Motor neuron (in vitro differentiated cells): ENCODE data around the gene FLNC. TPM values are rescaled to one million over a fixed set of nuclear protein-coding genes. Genes with fewer than 3 reads are reported as not detected.

ENCODE experiments used
- ATAC-seq, 8 experiments: fragments of 200-7000 bp; cut with Tn5 transposase; replicated peaks in 6 of 8; 2 replicates each; pipeline ENCODE4 v1.8.0; 2021; ENCODE audit warnings: mild to moderate bottlenecking in 8 of 8, moderate library complexity in 8 of 8
- H3K27ac ChIP-seq, 2 donors: fragments of 250-450 bp; sonication (Bioruptor Pico); 2 replicates each; pipeline ENCODE4 v1.9.0; 2021; ENCODE audit warnings: antibody characterized with exemption in 2 of 2, mild to moderate bottlenecking in 2 of 2, moderate library complexity in 1 of 2
- H3K4me1 ChIP-seq, 2 donors: fragments of 250-450 bp; sonication (Bioruptor Pico); replicated peaks in 1 of 2; 2 replicates each; pipeline ENCODE4 v1.6.1; 2021; ENCODE audit warnings: antibody characterized with exemption in 2 of 2, mild to moderate bottlenecking in 2 of 2, moderate library complexity in 1 of 2
- H3K4me3 ChIP-seq, 5 donors: fragments of 250-450 bp; sonication (Bioruptor Pico); 2 replicates each; pipeline ENCODE4 v1.9.0; 2021; ENCODE audit warnings: antibody characterized with exemption in 5 of 5, mild to moderate bottlenecking in 5 of 5, moderate library complexity in 4 of 5
- WGBS, 10 experiments: fragments of 450-650 bp; shearing (Covaris generic); methylation state at CpG; one replicate each; pipeline ENCODE4 v1.0.0; 2022; 5-methylcytosine and 5-hydroxymethylcytosine counted together
- in situ Hi-C, 9 experiments: fragments of 400-800 bp; cut with MboI; loops; one replicate each; pipeline ENCODE4 v1.15.0; 2021; ENCODE audit warnings: low sequenced_read_pairs in 9 of 9, low pct_unique_long_range_greater_than_20kb in 2 of 9; ENCODE audit not compliant: unreplicated experiment in 9 of 9
- total RNA-seq, 8 experiments: library from RNA; unstranded; fragments of 300-600 nt; gene quantifications; 2 replicates each; pipeline versions ENCODE4 v1.2.3 to v1.2.4, GENCODE V29; 2022

Gene FLNC
- total RNA-seq, 8 experiments from 2014 or later = 1.7 to 157 (median 25.9) TPM

DNA sequence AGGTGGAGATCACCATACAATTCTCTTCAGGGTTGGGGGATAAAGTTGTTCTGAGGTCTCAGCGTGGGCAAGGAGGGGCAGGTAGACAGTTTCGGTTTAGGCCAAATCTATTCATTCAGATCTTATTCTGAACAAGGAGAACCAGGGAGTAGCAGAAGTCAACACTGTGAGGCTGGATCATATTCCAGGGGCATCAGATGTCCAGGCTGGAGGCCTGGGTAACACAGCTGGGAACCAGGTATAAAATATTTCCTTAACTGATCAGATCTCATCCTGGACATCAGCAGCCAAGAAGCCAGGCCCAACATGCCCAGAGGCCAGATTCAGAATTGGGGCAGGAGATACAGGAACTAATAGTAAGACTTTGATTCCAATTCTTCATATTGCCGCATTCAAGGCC, 19.2 kb upstream of the FLNC start:
- no peak overlapping the region for H3K4me3 ChIP-seq
- no peak overlapping the region for H3K27ac ChIP-seq
- in situ Hi-C loops = no loop called here
- 75 to 100% (median 93%) methylated on average over 2 to 3 of the region's 3 CpGs; no CpG with 5 or more reads in 6 of the 10 experiments for WGBS, 10 experiments
- no peaks in the 10 kb centered on the region for H3K4me1 ChIP-seq
- no peak for ATAC-seq

DNA sequence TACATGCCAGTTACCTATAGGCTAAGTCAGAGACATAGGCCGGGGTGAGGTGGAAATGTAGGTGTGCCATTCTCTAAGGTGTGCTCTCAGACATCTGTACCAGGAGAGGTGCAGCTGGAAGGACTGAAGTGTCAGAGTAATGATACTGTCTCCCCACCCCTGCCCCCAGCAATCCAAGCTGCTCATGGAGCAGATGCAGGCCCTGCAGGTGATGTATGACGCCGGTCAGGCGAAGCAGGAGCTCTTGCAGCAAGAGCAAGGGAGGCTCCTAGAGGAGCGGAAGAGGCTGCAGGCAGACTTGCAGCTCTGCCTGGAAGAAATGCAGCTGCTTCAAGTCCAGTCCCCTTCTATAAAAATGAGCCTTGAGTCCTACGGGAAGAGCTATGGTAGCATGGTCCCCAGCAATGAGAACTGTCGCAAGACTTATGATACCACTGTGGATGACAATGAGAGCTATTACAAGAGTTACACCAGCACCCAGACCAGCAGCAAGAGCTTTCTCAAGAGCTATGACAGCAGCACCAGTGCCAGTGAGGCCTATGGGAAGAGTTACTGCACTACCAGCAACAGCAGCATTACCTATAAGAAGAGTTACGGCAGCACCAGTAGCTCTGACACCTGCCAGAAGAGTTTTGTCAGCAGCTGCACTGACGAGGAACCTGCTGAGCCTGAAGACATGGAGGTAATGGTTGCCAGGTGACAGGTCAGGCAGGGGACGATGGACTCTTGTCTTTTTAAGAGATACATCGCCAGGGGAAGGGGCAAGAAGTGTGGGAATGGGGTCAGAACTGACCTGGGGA, 18.4 kb upstream of the FLNC start:
- WGBS, 10 experiments = 60 to 96% (median 84%) methylated on average over 1 to 6 of the region's 11 CpGs; no CpG with 5 or more reads in 4 of the 10 experiments
- ATAC-seq = peak in 5 of 8 experiments; percentile 15 to 47 (median 35)
- no peak overlapping the region for H3K27ac ChIP-seq

DNA sequence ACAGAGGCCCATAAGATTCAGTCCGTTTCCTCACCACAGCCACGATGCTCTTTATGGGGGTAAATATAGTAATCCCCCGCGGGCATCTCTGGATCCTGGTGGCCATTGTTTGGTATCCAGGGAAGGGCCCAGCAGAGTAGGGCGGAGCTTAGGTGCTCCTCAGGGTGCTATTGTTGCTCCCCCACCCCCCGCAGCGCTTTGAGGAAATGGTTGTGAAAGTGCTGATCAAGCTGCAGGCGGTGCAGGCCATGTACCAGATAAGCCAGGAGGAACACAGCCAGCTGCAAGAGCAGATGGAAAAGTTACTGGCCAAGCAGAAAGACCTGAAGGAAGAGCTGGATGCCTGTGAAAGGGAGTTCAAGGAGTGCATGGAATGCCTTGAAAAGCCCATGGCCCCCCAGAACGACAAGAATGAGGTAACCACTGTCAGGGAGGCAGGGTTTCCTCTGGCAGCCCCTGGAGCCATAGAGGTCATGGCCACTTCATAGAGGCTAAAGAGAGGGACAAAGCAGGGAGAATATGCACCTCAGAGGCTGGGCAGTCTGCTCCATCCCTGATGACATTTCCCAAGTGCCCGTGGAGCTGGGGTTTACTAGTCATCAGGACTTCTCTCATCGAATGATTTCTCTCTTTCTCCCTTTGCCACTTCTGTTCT, 17.6 kb upstream of the FLNC start:
- H3K4me3 ChIP-seq = no peak overlapping the region
- peak in 1 of 8 experiments; percentile 16 for ATAC-seq
- in situ Hi-C loops = no loop called here
- H3K27ac ChIP-seq = no peak overlapping the region
- H3K4me1 ChIP-seq = no peaks in the 10 kb centered on the region
- WGBS, 10 experiments = 40 to 93% (median 60%) methylated on average over 1 to 6 of the region's 11 CpGs; no CpG with 5 or more reads in 1 of the 10 experiments

More for the DNA sequence above, 18.4 kb upstream of the FLNC start:
- Histone ChIP-seq H3K4me3 (no peak overlapping the region), H3K4me1 (no peaks in the 10 kb centered on the region)
- in situ Hi-C loops = no loop called here

DNA sequence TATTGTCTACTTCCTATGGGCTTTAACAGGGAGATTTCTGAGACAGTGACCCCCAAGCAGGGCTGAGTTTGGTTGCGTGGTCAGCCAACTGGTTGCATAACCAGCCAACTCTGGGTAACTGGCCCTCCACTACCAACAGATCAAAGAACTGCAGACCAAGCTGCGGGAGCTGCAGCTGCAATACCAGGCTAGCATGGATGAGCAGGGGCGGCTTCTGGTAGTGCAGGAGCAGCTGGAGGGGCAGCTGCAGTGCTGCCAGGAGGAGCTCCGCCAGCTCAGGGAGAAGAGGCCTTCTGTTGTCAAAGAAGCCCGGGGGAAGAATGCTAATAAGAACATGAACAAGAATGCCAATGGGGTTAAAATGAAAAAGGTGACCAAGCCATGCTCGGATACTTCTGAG, 15.7 kb upstream of the FLNC start:
- Histone ChIP-seq H3K4me3 (no peak overlapping the region), H3K27ac (no peak overlapping the region), H3K4me1 (no peaks in the 10 kb centered on the region)
- 50 to 92% (median 89%) methylated on average over 2 to 6 of the region's 6 CpGs; no CpG with 5 or more reads in 4 of the 10 experiments for WGBS, 10 experiments
- in situ Hi-C loops = no loop called here
- ATAC-seq = peak in 2 of 8 experiments; percentile 36 to 59

DNA sequence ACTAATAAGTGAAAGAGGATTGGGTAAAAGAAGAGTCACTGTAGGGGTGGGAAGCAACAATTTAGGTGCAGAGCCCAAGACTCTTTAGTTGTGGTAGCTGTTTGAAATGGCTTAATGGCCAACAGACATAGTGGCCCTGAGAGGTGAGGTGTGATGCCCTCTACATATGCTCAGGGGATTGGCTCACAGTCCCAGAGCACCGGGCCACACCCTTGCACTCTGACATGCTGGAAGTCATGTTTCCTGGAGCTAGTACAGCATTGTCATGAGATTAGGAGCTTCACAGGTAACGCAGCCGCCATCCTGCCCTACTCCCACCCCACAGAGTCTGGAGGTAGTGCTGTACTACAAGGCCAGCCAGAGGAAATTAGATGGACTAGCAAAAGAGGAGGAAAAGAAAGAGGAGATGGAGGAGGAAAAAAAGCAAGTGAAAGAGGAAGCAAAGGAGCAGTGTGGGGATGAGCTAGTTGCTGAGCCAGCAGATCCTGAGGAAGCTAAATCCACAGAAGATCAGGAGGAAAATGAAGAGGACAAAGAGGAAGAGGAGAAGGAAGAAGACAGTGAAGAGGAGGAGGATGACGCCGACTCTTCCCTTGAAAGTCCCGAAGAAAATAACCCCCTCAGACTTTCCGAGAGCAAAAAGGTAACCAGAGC, 14.8 kb upstream of the FLNC start:
- ATAC-seq = peak in 1 of 8 experiments; percentile 50
- Histone ChIP-seq H3K27ac (no peak overlapping the region), H3K4me3 (no peak overlapping the region), H3K4me1 (no peaks in the 10 kb centered on the region)
- in situ Hi-C loops = no loop called here
- 63 to 100% (median 96%) methylated on average over 2 to 7 of the region's 7 CpGs; no CpG with 5 or more reads in 1 of the 10 experiments for WGBS, 10 experiments

DNA sequence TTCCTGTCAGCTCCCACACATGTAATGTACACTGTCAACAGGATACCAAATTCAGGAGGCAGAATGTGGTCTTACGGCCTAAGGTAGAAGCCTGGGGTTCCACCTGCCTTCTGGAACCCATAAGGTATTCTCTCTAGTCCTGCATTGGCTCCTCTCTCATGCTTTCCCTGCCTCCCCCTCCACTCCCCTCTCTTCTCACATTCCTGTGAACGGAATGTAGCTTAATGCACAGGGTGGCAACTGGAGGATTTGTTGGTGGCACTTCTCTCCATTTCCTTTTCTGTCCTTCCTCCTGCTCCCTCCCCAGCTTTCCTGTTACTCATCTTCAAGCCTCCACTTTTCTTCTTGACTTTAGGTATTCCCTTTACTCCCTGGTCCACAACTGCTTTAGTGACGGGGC, 11.5 kb upstream of the FLNC start:
- H3K4me3 ChIP-seq = no peak overlapping the region
- H3K4me1 ChIP-seq = no peaks in the 10 kb centered on the region
- ATAC-seq = no peak
- WGBS, 10 experiments = 60 to 100% (median 91%) methylated on average over 1 to 3 of the region's 3 CpGs; no CpG with 5 or more reads in 2 of the 10 experiments
- in situ Hi-C loops = no loop called here
- H3K27ac ChIP-seq = no peak overlapping the region

DNA sequence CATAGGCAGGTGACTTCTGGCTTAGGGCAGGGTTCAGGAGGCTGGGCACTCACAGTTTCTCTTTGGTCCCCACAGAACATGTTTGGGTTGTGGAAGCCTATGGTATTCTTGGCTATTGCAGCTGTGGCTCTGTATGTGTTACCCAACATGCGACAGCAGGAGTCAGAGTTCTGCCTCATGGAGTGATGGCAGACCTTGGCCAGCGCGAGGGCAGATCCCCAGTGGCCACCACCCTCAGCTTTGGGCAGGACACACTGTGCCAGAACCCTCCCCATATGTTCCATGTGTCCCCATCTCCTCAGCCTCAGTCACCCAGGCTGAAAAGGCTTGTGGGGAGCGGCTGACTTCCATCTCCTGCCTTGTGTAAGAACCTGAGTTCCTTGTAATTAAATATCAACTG, 8.5 kb upstream of the FLNC start:
- H3K27ac ChIP-seq = no peak overlapping the region
- H3K4me3 ChIP-seq = no peak overlapping the region
- no peaks in the 10 kb centered on the region for H3K4me1 ChIP-seq
- no peak for ATAC-seq
- WGBS, 10 experiments = 33 to 100% (median 90%) methylated on average over 1 to 2 of the region's 4 CpGs; no CpG with 5 or more reads in 5 of the 10 experiments
- in situ Hi-C loops = no loop called here

DNA sequence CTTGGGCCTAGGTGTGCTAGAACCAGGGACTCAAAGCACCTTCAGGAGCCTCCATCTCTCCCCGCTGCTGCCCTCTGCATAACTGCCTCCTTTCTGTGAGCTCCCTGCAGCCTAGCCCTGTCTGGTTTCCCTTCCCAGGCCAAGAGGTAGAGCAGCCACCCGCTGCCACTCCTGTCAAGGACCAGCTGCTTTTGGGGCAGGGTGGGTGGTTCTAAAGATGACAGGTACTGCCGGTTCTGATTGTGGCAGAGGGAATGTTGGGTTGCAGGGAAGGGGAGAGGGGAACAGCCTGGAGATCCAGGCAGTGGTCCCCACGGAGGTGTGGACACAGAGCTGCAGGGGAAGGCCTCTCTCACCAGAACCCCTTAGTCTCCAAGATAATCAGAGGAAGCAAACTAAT, 3.7 kb upstream of the FLNC start:
- Histone ChIP-seq H3K27ac (peak overlapping the region; percentile 59 to 65), H3K4me1 (peaks cover 24 to 27% of the 10 kb centered on the region in 2 donors), H3K4me3 (no peak overlapping the region)
- ATAC-seq = no peak
- in situ Hi-C loops = no loop called here
- 92 to 100% methylated on average over 2 of the region's 4 CpGs; no CpG with 5 or more reads in 8 of the 10 experiments for WGBS, 10 experiments

DNA sequence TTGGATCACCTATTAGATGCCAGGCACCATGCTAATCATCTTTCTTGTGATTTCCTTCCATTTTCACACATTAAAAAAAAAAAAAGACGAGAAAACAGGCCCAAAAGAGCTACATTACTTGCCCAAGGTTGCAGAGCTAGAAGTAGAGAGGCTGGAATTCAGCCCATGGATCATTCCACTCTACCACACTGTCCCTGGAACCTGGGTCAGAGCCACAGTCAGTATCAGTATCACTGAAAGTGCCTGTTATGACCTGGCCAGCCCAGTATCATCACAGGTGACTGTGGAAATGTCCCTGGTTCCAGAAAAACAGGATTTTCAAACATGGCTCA, 3.3 kb upstream of the FLNC start:
- 71 to 80% methylated on average over 1 of the region's 1 CpG; no CpG with 5 or more reads in 8 of the 10 experiments for WGBS, 10 experiments
- Histone ChIP-seq H3K27ac (peak overlapping the region; percentile 59 to 65), H3K4me3 (no peak overlapping the region), H3K4me1 (peaks cover 28% of the 10 kb centered on the region in 2 donors)
- in situ Hi-C loops = no loop called here
- no peak for ATAC-seq

DNA sequence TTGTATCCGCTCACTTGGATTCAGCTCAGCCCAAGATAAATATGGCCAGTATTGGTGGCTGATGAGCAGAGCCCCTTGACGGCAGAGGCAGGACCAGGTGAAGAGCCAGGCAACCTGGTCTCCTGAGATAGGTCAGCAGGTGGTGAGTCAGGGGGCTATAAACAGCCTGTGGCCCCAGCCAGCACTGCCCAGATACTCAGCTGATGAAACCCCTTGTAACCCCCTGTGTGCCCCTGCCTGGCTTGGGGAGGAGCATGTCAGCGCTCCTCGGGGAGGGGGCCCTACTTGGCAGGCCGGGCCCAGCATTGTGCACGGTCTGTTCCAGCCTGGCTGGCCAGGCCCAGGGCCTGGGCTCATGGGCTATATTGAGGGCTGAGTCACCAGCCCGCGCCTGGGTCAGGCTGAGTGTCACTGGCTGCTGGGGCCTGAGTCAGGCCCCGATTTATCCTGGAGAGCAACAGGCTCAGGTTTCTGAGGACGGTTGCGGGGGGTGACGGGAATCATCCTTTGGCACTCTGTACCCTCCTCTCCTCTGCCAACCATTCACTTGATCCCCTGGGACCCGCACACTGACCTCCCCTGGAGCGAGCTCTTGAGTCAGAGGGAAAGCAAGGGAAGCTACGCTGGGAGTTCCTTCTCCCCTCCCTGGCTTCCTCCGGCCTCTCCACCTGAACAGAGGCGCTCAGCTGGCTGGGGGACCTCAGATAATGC, 2.8 kb upstream of the FLNC start:
- peaks cover 32 to 33% of the 10 kb centered on the region in 2 donors for H3K4me1 ChIP-seq
- peak overlapping the region; percentile 59 to 65 for H3K27ac ChIP-seq
- ATAC-seq = peak in 7 of 8 experiments; percentile 34 to 81 (median 74)
- WGBS, 10 experiments = 20 to 100% (median 67%) methylated on average over 1 to 6 of the region's 17 CpGs; no CpG with 5 or more reads in 5 of the 10 experiments
- in situ Hi-C loops = no loop called here
- no peak overlapping the region for H3K4me3 ChIP-seq

DNA sequence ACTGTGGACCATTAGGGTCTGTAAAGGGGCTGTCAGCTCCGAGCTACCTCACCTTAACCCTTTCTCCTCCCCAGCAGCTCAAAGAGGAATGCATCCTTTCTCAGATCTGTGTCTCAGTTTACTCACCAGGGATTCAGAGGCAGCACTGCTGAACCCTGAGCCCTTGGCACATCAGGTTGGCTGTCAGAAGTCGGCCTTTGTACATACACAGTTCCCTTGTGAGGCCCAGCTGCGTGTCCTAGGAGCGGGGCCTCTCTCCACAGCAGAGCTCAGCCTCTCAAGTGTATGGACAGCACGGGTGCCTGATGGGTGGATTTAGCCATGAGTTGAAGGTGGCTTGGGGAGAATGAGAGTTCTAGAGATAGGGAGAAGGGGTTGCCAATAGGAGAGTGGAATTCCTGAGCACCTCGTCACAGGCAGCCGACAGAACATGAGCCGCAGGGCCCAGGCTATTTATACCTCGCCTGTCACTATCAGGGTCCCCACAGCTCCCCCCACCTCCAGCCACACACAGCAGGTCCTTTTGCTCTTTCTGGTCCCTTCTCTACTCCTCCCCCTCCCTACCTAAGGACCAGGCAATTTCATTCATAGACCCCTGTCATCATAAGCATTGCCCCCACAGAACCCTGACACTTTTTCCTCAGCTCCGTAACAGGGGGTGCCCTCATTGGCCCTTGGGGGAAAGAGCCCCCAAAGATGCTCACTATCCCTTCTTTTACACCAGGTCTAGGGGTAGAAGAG, 2.1 kb upstream of the FLNC start:
- peak overlapping the region; percentile 59 to 65 for H3K27ac ChIP-seq
- peaks cover 35 to 40% of the 10 kb centered on the region in 2 donors for H3K4me1 ChIP-seq
- peak in 4 of 8 experiments; percentile 2 to 8 (median 4) for ATAC-seq

More for the DNA sequence above, 2.1 kb upstream of the FLNC start:
- in situ Hi-C loops = no loop called here
- WGBS, 10 experiments = 17 to 57% (median 54%) methylated on average over 2 to 5 of the region's 10 CpGs; no CpG with 5 or more reads in 7 of the 10 experiments
- no peak overlapping the region for H3K4me3 ChIP-seq
